NCI-H345 treated with DMSO at 0.1 percent for 48 hours (cell line): ENCODE results near the gene KCNRG.
"Not testable (repeated sequence)": the region's sequence is repeated elsewhere in the genome, so short reads cannot be mapped to it uniquely, and the experiment has no call there.

ENCODE experiments used
- DNase-seq: peaks from one replicate; lab custom pipeline; 2025; ENCODE audit not compliant: unreplicated experiment; lab: John Stamatoyannopoulos, UW

Gene KCNRG

GRCh38 chr13:50015258-50015657, at the start of gene KCNRG:
KCNRG (plus strand) TSS chr13:50015444; CDS start chr13:50015494, 50 bp downstream.
- DNase-seq, result no peak

GRCh38 chr13:49967456-49967855, 47.8 kb upstream of the KCNRG start:
- no peak for DNase-seq

DNA sequence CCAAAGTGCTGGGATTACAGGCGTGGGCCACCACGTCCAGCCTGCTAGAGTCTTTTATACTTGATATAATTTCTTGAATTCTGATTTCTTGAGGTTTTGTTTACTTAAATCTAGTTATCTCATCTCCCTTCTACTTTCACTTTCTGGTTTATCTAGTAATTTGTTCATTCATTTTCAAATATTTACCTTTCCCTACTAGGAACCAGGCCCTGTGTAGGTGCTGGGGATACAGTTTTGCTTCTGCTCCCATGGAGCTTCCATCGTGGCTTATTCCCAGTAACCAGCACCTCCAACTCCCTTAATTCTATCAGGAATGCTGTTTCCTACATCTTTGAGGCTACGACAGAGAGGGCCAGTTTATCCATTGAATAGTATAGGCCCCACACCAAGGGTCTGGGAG, 42.5 kb upstream of the KCNRG start:
- no peak for DNase-seq

GRCh38 chr13:49975826-49976225, 39.4 kb upstream of the KCNRG start:
- no peak for DNase-seq

DNA sequence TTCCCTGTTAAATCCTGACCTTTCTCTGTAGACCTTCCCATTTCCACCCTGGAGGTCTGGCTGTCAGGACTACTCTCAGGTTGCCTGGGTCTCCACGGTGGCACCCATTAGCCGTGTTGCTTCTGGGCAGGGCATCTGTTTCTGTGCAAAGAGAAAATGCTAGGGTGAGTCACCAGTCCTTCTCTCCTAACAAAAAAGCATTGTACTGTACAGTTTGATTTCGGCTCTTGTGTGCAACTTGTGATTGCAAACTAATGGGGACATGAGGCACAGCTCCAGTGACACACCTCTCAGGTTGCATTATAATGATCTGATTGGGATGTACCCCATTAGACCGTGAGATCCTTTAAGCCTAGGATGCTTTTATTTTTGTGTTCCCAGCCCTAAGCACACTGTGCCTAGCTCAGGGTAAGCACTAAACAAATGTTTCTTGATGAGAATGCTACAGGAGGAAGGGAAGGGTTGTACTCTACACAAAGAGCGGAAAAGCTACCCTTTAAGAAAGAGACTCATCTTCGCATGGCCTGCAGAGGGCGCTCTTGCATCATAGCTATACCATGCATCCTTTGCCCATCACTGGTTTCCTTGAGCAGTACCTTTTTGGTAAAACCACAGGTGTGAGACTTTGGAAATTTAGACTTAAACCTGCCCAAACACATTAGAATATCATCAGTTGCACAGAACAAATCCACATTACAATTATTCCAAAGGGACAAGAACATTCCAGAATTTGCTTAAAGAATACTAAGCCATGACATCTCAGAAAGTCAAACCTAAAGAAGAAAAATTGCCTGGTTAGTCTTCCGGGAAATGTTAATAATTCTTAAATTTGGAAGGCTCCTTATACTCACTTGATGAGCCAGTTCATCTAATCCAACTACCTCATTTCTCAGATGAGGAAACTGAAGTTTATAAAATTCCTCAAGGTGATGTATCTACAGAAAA, 38.7 kb upstream of the KCNRG start:
- DNase-seq, result no peak

- DNase-seq, result no peak
Observed at GRCh38 chr13:49977992-49978391, 37.3 kb upstream of the KCNRG start.

DNA sequence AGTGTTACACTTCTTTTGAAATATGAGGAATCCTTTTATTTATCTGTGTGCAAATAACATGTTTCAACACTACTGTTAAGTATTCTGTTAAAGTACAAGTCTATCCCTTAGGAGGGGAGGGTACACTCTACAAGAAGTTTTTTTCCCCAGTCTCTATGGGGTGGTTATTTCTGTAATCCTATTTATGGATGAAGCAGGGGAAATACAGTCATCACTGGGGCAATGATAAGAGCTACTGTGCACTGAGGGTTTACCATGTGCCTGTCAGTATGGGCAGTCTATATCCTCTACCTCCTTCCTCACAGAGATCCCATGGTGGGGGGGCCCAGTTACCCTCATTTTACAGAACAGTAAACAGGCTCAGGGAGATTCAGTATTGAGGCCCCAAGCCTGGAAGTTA, 35.0 kb upstream of the KCNRG start:
- no peak for DNase-seq

GRCh38 chr13:49985129-49985528, 30.1 kb upstream of the KCNRG start:
- no peak for DNase-seq

GRCh38 chr13:49986471-49986870, 28.8 kb upstream of the KCNRG start:
- no peak for DNase-seq

DNA sequence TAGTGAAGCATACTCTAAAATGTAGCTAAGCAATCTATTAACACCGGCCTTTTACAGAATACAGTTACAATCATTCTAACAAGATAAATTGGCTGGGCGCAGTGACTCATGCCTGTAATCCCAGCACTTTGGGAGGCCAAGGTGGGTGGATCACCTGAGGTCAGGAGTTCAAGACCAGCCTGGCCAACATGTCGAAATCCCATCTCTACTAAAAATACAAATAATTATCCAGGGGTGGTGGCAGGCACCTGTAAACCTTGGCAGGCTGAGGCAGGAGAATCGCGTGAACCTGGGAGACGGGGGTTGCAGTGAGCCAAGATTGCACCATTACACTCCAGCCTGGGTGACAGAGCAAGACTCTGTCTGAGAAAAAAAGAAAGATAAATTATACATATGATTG, 24.6 kb upstream of the KCNRG start:
- DNase-seq, result not testable (repeated sequence)

- DNase-seq, result no peak
Observed at GRCh38 chr13:49993111-49993510, 22.1 kb upstream of the KCNRG start.

DNA sequence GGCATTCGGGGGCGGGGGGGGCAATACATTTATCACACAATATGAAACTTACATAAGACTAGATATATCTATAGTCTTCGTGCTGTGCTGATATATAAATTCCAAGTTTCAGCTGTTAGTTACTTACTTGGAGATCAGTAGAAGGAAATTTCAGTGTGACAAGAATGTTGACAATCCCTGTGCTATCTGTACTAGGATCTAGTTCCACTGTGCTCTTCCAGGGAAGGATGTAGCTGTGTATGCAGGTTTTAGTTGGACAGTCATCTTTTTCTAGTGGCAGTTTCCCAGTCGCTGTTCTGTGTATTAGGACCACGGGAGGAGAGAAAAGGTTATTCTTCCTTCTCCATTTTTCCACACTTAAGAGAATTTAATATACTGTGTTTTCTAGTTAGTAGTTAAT, 21.6 kb upstream of the KCNRG start:
- no peak for DNase-seq

- no peak for DNase-seq
Observed at GRCh38 chr13:49995625-49996101, 19.6 kb upstream of the KCNRG start.

DNA sequence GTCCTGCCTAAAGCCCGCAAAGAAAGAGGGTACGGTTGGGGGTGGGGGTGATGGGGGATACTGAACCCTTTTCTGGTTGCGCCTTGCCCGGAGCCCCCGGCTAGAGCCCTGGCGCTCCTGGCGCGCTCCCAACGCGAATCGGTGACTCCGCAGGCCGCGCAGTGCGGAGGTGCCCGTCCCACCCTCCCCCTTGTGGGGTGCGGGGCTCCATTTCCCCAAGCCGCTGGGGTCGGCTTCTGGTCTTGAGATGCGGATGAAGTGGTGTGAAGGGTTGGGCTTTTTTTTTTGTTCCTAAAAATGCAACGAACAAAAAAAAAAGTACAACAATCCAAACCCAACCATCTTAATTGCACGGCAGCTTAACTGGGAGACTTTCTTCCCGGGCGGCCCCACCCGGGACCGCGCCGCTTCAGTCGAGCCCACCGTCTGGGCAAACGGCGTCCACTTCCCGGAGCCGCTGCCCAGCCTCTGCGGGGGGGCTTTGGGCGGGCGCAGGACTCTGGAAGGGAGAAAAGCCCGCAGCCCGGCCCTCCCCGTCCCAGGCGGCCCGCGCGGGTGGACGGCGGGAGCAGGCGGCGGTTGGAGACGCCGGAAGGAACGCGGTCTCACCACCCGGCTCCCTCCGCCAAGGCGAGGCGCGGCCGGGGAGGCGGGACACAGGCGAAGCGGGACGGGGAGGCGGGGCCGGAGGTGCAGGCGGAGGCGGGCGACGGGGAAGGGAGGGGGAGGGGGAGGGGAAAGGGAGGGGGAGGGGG, 18.9 kb upstream of the KCNRG start:
- DNase-seq, result peak; percentile 29

DNA sequence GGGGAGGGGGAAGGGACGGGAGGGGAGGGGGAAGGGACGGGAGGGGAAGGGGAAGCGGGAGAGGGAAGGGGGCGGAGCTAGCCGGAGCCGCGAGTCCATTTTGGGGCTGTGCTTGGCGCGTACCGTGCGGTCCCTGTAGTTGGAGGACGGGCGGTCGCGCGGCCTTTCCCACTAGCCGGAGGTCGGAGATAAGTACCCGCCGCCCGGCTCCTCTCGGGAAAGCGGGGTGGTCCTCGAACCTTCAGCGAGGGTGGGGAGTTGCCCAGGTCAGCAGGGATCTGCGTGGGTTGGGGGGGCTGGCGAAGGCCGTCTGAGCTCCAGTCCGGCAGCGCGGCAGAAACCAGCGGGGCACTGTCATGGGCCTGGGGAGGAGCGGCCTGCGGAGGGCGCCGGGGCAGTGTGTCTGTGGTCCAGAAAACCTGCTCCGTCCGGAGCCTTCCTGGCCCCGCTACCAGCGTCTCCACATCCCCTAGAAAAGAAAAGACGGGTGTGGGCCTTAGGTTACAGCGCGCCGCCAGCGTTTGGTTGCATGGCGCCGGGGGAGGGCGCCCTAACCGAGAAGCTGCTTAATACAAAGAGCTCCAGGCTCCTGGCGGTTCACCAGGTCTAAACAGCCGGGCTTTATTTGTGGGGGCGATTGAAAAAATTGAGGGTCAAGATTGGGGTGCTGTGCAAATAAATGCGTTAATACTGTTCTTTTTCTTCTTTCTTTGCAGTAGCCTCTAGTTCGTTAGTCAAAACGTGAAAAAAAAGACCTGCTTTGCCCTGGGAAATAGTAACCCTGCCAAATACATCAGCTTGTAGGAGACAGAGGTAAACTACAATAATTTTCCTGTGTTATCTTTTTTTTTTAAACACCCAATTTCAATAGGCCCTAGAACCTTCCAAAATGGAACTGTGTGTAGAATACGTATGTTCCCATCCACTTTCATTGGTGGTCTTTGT, 18.0 kb upstream of the KCNRG start, which contains the start of gene TRIM13:
Gene TRIM13 (plus strand): TSS at position 92 of the 945 bp plus-strand sequence. CDS start 14,899 bp downstream, outside the sequence.
- DNase-seq, result peak; percentile 29

- DNase-seq, result no peak
Observed at GRCh38 chr13:49997955-49998354, 17.3 kb upstream of the KCNRG start.

DNA sequence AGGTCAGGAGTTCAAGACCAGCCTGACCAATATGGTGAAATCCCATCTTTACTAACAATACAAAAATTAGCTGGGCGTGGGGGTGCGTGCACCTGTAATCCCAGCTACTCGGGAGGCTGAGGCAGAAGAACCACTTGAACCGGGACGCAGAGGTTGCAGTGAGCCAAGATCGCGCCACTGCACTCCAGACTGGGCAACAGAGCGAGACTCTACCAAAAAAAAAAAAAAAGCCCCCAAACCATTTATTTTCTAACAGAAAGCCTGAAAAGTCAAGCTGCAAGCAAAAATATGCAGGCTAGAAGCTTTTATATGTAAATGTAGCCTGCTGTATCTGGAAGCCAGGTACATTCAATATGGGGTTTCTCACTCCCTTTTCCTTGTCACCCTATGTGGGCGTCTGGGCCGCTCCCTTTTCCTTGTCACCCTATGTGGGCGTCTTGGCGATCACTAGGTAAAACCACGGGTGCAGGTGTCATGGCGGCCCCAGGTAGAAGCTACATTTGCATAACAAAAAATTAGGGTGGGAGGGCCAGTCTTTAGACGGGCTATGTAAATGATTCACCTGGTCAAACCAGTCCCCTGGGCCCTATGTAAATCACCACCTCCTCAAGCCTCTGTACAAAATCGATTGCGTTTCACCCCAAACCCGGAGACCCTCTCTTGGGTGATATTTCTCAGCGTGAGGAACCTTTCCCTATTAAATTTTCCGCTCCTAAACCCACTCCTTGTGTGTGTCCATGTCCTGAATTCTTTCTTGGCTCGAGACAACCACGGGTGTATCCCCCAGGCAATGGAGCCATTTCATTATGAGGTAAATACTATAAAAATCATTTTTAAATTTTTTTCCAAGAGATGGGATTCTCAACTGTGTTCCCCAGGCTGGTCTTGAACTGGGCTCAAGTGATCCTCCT, 16.3 kb upstream of the KCNRG start:
- no peak for DNase-seq

- DNase-seq, result no peak
Observed at GRCh38 chr13:50001287-50001686, 14.0 kb upstream of the KCNRG start.

GRCh38 chr13:50006426-50007135, 8.7 kb upstream of the KCNRG start:
- no peak for DNase-seq
